H1 (cell line): ENCODE data around the gene SCUBE2. TPM values are rescaled to one million over a fixed set of nuclear protein-coding genes. Genes with fewer than 3 reads are reported as not detected.

Experiments
- CTCF ChIA-PET: fragments of 300-600 bp; sonication (Branson Sonifier 250); formaldehyde crosslinking; loops from one replicate; lab custom pipeline; 2021; ENCODE audit not compliant: partially characterized antibody; lab: Charles Lee
- POLR2A ChIA-PET: fragments of 300-600 bp; sonication (Branson Sonifier 250); formaldehyde crosslinking; loops from one replicate; lab custom pipeline; 2021; ENCODE audit warnings: inconsistent platforms; ENCODE audit not compliant: partially characterized antibody; lab: Charles Lee
- DNase-seq, 2 experiments: peaks; one replicate each; pipeline versions ENCODE4 v3.0.0 to v3.0.0-alpha.2; 2010 to 2022; ENCODE audit warnings: low spot score in 2 of 2, low read depth in 1 of 2, mixed read lengths in 1 of 2
- FAIRE-seq: peaks from 2 replicates; lab custom pipeline; 2011; peaks lifted over from hg19 to GRCh38; lab: Jason Lieb, UNC
- H2AFZ ChIP-seq: 2 replicates; pipeline ENCODE4 v1.8.1; 2012; ENCODE audit warnings: low read length, inconsistent platforms
- H2AK5ac ChIP-seq: 2 replicates; pipeline ENCODE4 v1.6.1; 2013; ENCODE audit warnings: low read depth, low read length
- H2BK120ac ChIP-seq: replicated peaks from 2 replicates; pipeline ENCODE3; 2013; ENCODE audit warnings: low read depth, low read length, inconsistent platforms
- H2BK12ac ChIP-seq: 2 replicates; pipeline ENCODE4 v1.6.1; 2013; ENCODE audit warnings: low read depth, low read length
- H2BK15ac ChIP-seq: 2 replicates; pipeline ENCODE4 v1.6.1; 2013; ENCODE audit warnings: low read length
- H2BK20ac ChIP-seq: 2 replicates; pipeline ENCODE4 v1.6.1; 2013; ENCODE audit warnings: low read length
- H2BK5ac ChIP-seq: 2 replicates; pipeline ENCODE4 v1.6.1; 2013; ENCODE audit warnings: low read depth, low read length
- H3K14ac ChIP-seq: 2 replicates; pipeline ENCODE4 v1.6.1; 2013; ENCODE audit warnings: inconsistent platforms; ENCODE audit not compliant: insufficient read length
- H3K18ac ChIP-seq: 2 replicates; pipeline ENCODE4 v1.6.1; 2013; ENCODE audit warnings: low read length; ENCODE audit errors: extremely low read depth
- H3K23ac ChIP-seq: 2 replicates; pipeline ENCODE4 v1.6.1; 2013; ENCODE audit warnings: inconsistent platforms; ENCODE audit not compliant: insufficient read length
- H3K23me2 ChIP-seq: 2 replicates; pipeline ENCODE4 v1.6.1; 2013; ENCODE audit warnings: low read depth, low read length
- H3K27ac ChIP-seq: 2 replicates; pipeline ENCODE4 v1.6.1; 2011; ENCODE audit warnings: low read depth, low read length, inconsistent platforms
- H3K27me3 ChIP-seq, 4 experiments: replicated peaks in 1 of 4; 1 replicate in 1 of 4; 2 replicates in 3 of 4; pipeline versions ENCODE4 v1.6.1 to v1.8.1; 2011 to 2013; ENCODE audit warnings: low read length in 3 of 4, mild to moderate bottlenecking in 3 of 4, inconsistent platforms in 2 of 4, mixed read lengths in 2 of 4, moderate library complexity in 1 of 4; ENCODE audit not compliant: control insufficient read depth in 3 of 4, insufficient read depth in 3 of 4; ENCODE audit errors: extremely low read depth in 1 of 4
- H3K36me3 ChIP-seq, 4 experiments: 2 replicates each; pipeline versions ENCODE4 v1.6.1 to v1.8.1; 2011 to 2013; ENCODE audit warnings: mild to moderate bottlenecking in 4 of 4, low read length in 3 of 4, moderate library complexity in 2 of 4, control low read depth in 1 of 4, inconsistent platforms in 1 of 4; ENCODE audit not compliant: insufficient read depth in 4 of 4, control insufficient read depth in 2 of 4
- H3K4ac ChIP-seq: replicated peaks from 2 replicates; pipeline ENCODE3; 2013; ENCODE audit warnings: low read length, low read depth, mixed read lengths, inconsistent platforms; ENCODE audit not compliant: insufficient read length
- H3K4me1 ChIP-seq, 4 experiments: replicated peaks in 1 of 4; 1 replicate in 1 of 4; 2 replicates in 3 of 4; pipeline versions ENCODE4 v1.6.1 to v1.8.1; 2011 to 2013; ENCODE audit warnings: low read length in 3 of 4, inconsistent platforms in 2 of 4, mixed read lengths in 1 of 4; ENCODE audit not compliant: insufficient read depth in 4 of 4, control insufficient read depth in 3 of 4
- H3K4me2 ChIP-seq, 2 experiments: 2 replicates each; pipeline versions ENCODE4 v1.6.1 to v1.8.1; 2011 to 2013; ENCODE audit warnings: low read depth in 2 of 2, low read length in 2 of 2, control low read depth in 1 of 2, inconsistent platforms in 1 of 2, mild to moderate bottlenecking in 1 of 2; ENCODE audit not compliant: insufficient read depth in 1 of 2
- H3K4me3 ChIP-seq, 4 experiments: fragments of 200-600, 300-600 bp in 1 of 4; sonication (generic), shearing (Covaris generic), sonication (Bioruptor Twin) in 1 of 4; 2 replicates each; pipeline versions ENCODE4 v1.5.1 to v1.8.1; 2011 to 2016; ENCODE audit warnings: low read length in 4 of 4, low read depth in 3 of 4, control low read depth in 2 of 4, inconsistent platforms in 2 of 4, mild to moderate bottlenecking in 2 of 4, mixed read lengths in 1 of 4, moderate library complexity in 1 of 4; ENCODE audit not compliant: insufficient read depth in 2 of 4; ENCODE audit errors: extremely low read depth in 1 of 4
- H3K56ac ChIP-seq: replicated peaks from 2 replicates; pipeline ENCODE3; 2013; ENCODE audit warnings: low read depth, mild to moderate bottlenecking, mixed read lengths, low read length, inconsistent platforms; ENCODE audit not compliant: insufficient read length
- H3K79me1 ChIP-seq: 2 replicates; pipeline ENCODE4 v1.6.1; 2013; ENCODE audit warnings: low read depth, low read length, control low read depth
- H3K79me2 ChIP-seq, 2 experiments: 2 replicates each; pipeline versions ENCODE4 v1.6.1 to v1.8.1; 2012 to 2013; ENCODE audit warnings: low read length in 2 of 2, mild to moderate bottlenecking in 2 of 2, inconsistent platforms in 1 of 2; ENCODE audit not compliant: insufficient read depth in 2 of 2, control insufficient read depth in 1 of 2
- H3K9ac ChIP-seq, 4 experiments: replicated peaks in 1 of 4; 1 replicate in 1 of 4; 2 replicates in 3 of 4; pipeline versions ENCODE4 v1.6.1 to v1.8.1; 2011 to 2013; ENCODE audit warnings: low read depth in 3 of 4, low read length in 3 of 4, control low read depth in 2 of 4, mild to moderate bottlenecking in 2 of 4, moderate library complexity in 2 of 4, inconsistent platforms in 1 of 4; ENCODE audit errors: extremely low read depth in 1 of 4
- H3K9me3 ChIP-seq, 2 experiments: 2 replicates each; pipeline versions ENCODE4 v1.6.1 to v1.8.1; 2012 to 2013; ENCODE audit warnings: mild to moderate bottlenecking in 2 of 2, moderate library complexity in 2 of 2, control low read depth in 1 of 2, inconsistent platforms in 1 of 2, low read depth in 1 of 2, low read length in 1 of 2, mixed read lengths in 1 of 2; ENCODE audit not compliant: insufficient read depth in 2 of 2
- H4K20me1 ChIP-seq, 2 experiments: replicated peaks in 1 of 2; 2 replicates each; pipeline versions ENCODE3 to v1.8.1; 2011 to 2013; ENCODE audit warnings: inconsistent platforms in 2 of 2, low read length in 2 of 2, mild to moderate bottlenecking in 1 of 2; ENCODE audit not compliant: insufficient read depth in 2 of 2, control insufficient read depth in 1 of 2
- H4K5ac ChIP-seq: 2 replicates; pipeline ENCODE4 v1.6.1; 2013; ENCODE audit warnings: low read length, low read depth, mixed read lengths, inconsistent platforms; ENCODE audit not compliant: insufficient read length
- H4K8ac ChIP-seq: 2 replicates; pipeline ENCODE4 v1.8.0; 2013; ENCODE audit warnings: mild to moderate bottlenecking, moderate library complexity, low read length, inconsistent platforms; ENCODE audit not compliant: insufficient read depth; ENCODE audit errors: extremely low read depth
- H4K91ac ChIP-seq: replicated peaks from 2 replicates; pipeline ENCODE3; 2013; ENCODE audit warnings: low read length, mixed read lengths, inconsistent platforms; ENCODE audit not compliant: insufficient read length
- ASH2L ChIP-seq: fragments of 200-600, 300-600 bp; sonication (generic); IDR thresholded peaks from one replicate; pipeline ENCODE4 v1.7.1; 2017; ENCODE audit warnings: low read length
- BRCA1 ChIP-seq: IDR thresholded peaks from 2 replicates; pipeline ENCODE4 v1.6.1; 2012; ENCODE audit warnings: low read depth, low read length, improper control_type of control experiment
- EZH2 ChIP-seq: fragments of 200-600 bp; sonication (generic); IDR thresholded peaks from 2 replicates; pipeline ENCODE4 v1.7.1; 2012; ENCODE audit warnings: low read depth, mild to moderate bottlenecking, moderate library complexity, low read length, inconsistent platforms; ENCODE audit not compliant: severe bottlenecking
- GTF2F1 ChIP-seq: IDR thresholded peaks from 2 replicates; pipeline ENCODE4 v1.6.1; 2012; ENCODE audit warnings: low read depth, low read length, improper control_type of control experiment, borderline replicate concordance
- SUZ12 ChIP-seq: fragments of 200-600 bp; sonication (generic); IDR thresholded peaks from 2 replicates; pipeline ENCODE4 v1.6.1; 2012; ENCODE audit warnings: mild to moderate bottlenecking, inconsistent platforms, low read length, moderate library complexity, mixed read lengths
- WGBS, 2 experiments: shearing (Covaris generic) in 1 of 2; methylation state at CpG; one replicate each; pipeline versions ENCODE4 v1.1.6 to v1.1.7; 2013 to 2015; ENCODE audit warnings: low lambda C conversion rate in 2 of 2, mixed read lengths in 2 of 2, inconsistent platforms in 1 of 2, low coverage in 1 of 2, missing lambda C conversion rate in 1 of 2; ENCODE audit not compliant: insufficient replicate concordance in 2 of 2, insufficient coverage in 1 of 2, insufficient read length in 1 of 2; ENCODE audit errors: extremely low coverage in 1 of 2, missing lambda C conversion rate in 1 of 2; 5-methylcytosine and 5-hydroxymethylcytosine counted together
- polyA plus RNA-seq, 7 experiments: library from polyadenylated mRNA; depleted of rRNA in 3 of 7; stranded (reverse) in 5 of 7; unstranded in 2 of 7; fragments of >200 nt in 5 of 7; fragments of 200-250 nt in 2 of 7; gene quantifications; 1 replicate in 5 of 7; 2 replicates in 1 of 7; 4 replicates in 1 of 7; pipeline versions ENCODE4 v1.2.1 to v1.2.3, GENCODE V29; 2011 to 2013; ENCODE audit warnings: missing spikeins in 2 of 7, mixed read lengths in 2 of 7
- total RNA-seq: library from RNA; stranded (reverse); fragmentation: NEBNext Ultra II Directional; extraction: Animal tissue kit (Norgen Biotek cat#: 25700); gene quantifications from 2 replicates; pipeline ENCODE4 v1.2.1, GENCODE V29; 2021

Gene SCUBE2
- total and polyA plus RNA-seq, 2 of the 8 experiments (the other 6 are each of a cell fraction or from before 2014, with no cell fraction given) = 0.29 to 1.2 TPM

DNA sequence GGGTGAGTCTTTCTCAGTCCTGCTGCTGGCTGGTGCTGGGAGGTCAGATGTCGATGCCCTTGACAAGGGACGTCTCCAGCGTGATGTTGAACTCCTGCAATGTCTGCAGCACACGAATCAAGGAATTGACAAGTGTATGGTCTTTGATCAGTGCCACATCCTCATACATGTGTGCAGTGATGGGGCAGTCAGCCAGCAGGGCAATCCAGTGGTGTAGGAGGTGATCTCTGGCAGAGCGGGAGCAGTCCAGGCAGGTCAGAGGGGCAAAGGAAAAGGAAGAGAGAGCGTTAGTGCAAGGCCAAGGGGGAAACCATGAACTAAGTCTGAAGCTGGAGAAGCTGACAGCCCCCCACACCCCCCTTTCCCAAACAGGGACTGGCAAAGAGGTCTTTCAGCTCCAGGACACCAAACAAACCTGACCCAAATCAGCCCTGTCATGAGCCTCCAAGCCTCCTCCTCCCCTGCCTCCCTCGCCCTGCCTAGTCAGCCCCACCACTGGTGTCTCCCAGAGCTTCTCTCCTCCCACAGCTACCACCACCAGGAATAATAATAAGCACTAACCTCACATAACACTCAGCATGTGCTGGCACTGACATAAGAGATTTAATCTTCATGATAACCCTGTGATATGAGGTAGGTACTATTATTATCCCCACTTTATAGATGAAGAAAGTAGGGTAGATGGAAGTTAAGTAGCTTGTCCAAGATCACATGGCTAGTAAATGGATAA, 48.4 kb upstream of the SCUBE2 start:
- Histone ChIP-seq H3K23ac (no peak overlapping the region), H3K27ac (no peak overlapping the region), H4K20me1 (peaks cover 0 to 4% of the 10 kb centered on the region in 2 experiments), H2BK12ac (no peak overlapping the region), H3K9me3 (no peaks in the 10 kb centered on the region), H2AFZ (no peak overlapping the region), H2BK5ac (no peak overlapping the region), H2BK20ac (no peak overlapping the region), H3K4me3 (no peak overlapping the region), H3K14ac (no peak overlapping the region), H3K18ac (no peak overlapping the region), H4K91ac (no peak overlapping the region), H3K4ac (no peak overlapping the region), H3K4me2 (no peak overlapping the region), H2BK120ac (no peak overlapping the region), H3K36me3 (peaks cover 7 to 46% (median 37%) of the 10 kb centered on the region in 4 experiments; a peak in 7 of 8 replicates), H2BK15ac (no peak overlapping the region), H3K4me1 (peaks cover 0 to 12% (median 2%) of the 10 kb centered on the region in 4 experiments; a peak in 3 of 7 replicates), H4K5ac (no peak overlapping the region), H4K8ac (no peak overlapping the region), H3K56ac (no peak overlapping the region), H3K79me2 (no peaks in the 10 kb centered on the region), H3K23me2 (no peaks in the 10 kb centered on the region), H3K27me3 (no peaks in the 10 kb centered on the region), H3K9ac (no peak overlapping the region), H2AK5ac (no peak overlapping the region), H3K79me1 (no peaks in the 10 kb centered on the region)
- TF ChIP-seq GTF2F1 (no peak), EZH2 (no peak), ASH2L (no peak), SUZ12 (no peak), BRCA1 (no peak)
- ChIA-PET CTCF (interaction anchor here (0.9 to 7.4 kb wide), 11 partner anchors 9 to 367 kb away, joined by 3 to 68 read pairs (median 4); no protein-coding TSS in a partner anchor), POLR2A (interaction anchor here (1.6 kb wide), 1 partner anchor 9 kb away, joined by 4 read pairs; no protein-coding TSS in a partner anchor)
- 84% methylated on average over 7 of the region's 7 CpGs; no CpG with 5 or more reads in 1 of the 2 experiments for WGBS, 2 experiments
- DNase-seq (peak in 1 of 2 experiments; percentile 34), FAIRE-seq (no peak)
